ENCODE data around the gene RBBP9.

- TF ChIP-seq CTCF (conservative IDR thresholded peaks at IDR 0.05; ENCODE audit: low read depth, low read length): no peak
- TF ChIP-seq USF2 (IDR thresholded peaks at IDR 0.05; ENCODE audit: low read depth, low read length): no peak
These were observed 15.4 kb downstream of the RBBP9 start for GRCh38 chr20:18481596-18481995.
